AG10803 (cell line): ENCODE data around the gene FAM229B.
A peak's percentile ranks its signal among the peaks of the same experiment; 100 is the strongest.

Experiments
- DNase-seq: peaks from one replicate; pipeline ENCODE4 v3.0.0; 2010; ENCODE audit warnings: low read depth
- H3K4me3 ChIP-seq: 2 replicates; pipeline ENCODE4 v1.5.1; 2011; ENCODE audit warnings: mild to moderate bottlenecking, low read length, control low read depth
- TF ChIP-seq, protein P1 (sequence below): conservative IDR thresholded peaks from 2 replicates; pipeline ENCODE4 v1.5.1; 2011; ENCODE audit warnings: mild to moderate bottlenecking, low read length, control low read depth, inconsistent platforms

FAM229B gene

DNA sequence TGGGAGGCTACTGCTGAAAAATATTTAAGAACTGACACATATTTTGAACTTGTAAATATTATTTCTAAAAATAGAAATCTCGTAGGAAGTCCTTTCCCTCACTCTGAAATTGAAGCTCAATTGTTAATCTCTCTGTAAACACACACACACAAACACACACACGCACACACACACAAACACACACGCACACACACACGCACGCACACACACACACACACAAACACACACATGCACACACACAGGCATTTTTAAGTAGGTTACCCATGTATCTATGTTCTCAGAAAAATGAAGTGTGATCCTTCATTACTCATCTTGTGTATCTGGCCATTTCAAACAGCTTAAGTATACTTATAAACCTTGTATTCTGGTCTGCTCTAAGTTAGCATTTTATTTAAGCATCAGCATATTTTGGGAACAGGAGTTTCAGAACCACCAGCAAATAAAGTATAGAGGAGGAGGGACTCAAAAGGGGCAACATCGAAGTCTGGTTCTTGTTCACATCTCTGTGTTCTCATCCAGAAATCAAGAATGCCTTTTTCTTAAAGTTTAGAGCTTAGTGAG is 21.9 kb upstream of the FAM229B start:
- H3K4me3 ChIP-seq = no peak overlapping the region
- TF ChIP-seq, protein P1, sequence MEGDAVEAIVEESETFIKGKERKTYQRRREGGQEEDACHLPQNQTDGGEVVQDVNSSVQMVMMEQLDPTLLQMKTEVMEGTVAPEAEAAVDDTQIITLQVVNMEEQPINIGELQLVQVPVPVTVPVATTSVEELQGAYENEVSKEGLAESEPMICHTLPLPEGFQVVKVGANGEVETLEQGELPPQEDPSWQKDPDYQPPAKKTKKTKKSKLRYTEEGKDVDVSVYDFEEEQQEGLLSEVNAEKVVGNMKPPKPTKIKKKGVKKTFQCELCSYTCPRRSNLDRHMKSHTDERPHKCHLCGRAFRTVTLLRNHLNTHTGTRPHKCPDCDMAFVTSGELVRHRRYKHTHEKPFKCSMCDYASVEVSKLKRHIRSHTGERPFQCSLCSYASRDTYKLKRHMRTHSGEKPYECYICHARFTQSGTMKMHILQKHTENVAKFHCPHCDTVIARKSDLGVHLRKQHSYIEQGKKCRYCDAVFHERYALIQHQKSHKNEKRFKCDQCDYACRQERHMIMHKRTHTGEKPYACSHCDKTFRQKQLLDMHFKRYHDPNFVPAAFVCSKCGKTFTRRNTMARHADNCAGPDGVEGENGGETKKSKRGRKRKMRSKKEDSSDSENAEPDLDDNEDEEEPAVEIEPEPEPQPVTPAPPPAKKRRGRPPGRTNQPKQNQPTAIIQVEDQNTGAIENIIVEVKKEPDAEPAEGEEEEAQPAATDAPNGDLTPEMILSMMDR = no peak
- DNase-seq = no peak

DNA sequence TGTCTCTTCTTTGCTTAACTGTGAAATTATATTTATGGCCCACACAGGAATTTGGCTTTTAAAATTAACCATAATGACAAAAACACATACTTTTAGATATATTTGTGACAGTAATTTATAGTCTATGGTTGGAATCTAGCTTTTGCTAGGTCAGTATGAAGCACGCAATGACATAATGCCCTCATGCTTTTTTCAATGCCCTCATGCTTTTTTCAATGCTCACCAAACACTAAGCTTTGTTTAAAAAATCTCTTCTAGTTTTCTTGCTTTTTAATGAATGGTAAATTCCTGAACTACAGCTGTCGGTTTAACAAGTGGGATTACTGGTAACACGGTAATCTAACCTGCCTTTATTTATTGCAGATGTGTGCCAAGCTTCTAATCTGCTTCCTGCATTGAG is 20.8 kb upstream of the FAM229B start:
- no peak for DNase-seq

GRCh38 chr6:112081569-112081968 is 5.8 kb upstream of the FAM229B start:
- TF ChIP-seq, protein P1 = no peak
- no peak for DNase-seq
- H3K4me3 ChIP-seq = no peak overlapping the region

More for the DNA sequence above, 20.8 kb upstream of the FAM229B start:
- TF ChIP-seq, protein P1 = no peak
- H3K4me3 ChIP-seq = no peak overlapping the region

- no peak overlapping the region for H3K4me3 ChIP-seq
- TF ChIP-seq, protein P1 = no peak
- DNase-seq = no peak
Measured at GRCh38 chr6:112085286-112086065, 1.9 kb upstream of the FAM229B start.

DNA sequence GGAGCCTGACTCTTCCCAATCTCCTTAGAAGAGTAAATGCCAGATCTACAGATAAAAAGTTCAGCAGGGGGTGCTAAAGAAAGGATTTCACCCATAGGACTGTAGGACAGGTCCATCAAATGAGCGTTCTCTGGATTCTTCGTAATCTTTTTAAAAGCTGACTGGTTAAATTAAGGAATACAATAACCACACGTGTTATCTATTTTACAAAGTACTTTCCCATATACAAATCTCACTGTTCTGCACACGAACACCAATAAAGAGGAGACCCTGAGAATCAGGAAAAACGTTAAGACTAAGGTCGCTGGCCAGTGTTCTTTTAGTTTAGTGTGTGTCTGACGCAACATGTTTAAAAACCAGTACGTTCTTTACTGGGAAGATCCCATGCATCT is 651 bp upstream of the FAM229B start:
- peak; percentile 55 for DNase-seq
- TF ChIP-seq, protein P1 = peak; percentile 47
- H3K4me3 ChIP-seq = peak overlapping the region; percentile 66

DNA sequence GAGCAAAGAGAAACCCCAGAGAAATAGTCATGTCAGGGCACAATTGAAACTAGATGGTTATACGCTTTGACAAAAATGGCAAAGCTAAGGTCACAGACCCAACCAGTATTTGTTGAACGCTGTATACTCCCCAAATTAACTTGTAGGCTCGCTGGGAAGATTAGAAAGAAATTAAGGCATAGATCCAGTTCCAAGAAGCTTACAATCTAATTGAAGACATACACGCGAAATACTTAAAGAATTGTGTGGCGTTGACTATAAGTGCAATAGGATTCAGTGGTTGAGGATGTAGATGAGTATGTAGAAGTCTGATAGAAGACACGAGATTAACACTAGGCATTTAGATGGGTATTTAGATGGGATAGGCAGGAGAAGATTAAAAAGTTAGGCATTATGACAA is 525 bp downstream of the FAM229B start:
- TF ChIP-seq, protein P1 = no peak
- H3K4me3 ChIP-seq = peak overlapping the region; percentile 66
- peak; percentile 9 for DNase-seq

GRCh38 chr6:112096901-112097300 is 9.5 kb downstream of the FAM229B start:
- no peak overlapping the region for H3K4me3 ChIP-seq
- TF ChIP-seq, protein P1 = no peak
- no peak for DNase-seq
